Measurements from ENCODE around the gene SCCPDH. TPM values are rescaled to one million over a fixed set of nuclear protein-coding genes. Genes with fewer than 3 reads are reported as not detected.
A peak's percentile ranks its signal among the peaks of the same experiment; 100 is the strongest.

Gene SCCPDH
- total RNA-seq (2021; fragmentation: NEBNext Ultra II Directional; extraction: Animal tissue kit (Norgen Biotek cat#: 25700)): 10 to 100 TPM; 21.3 to 27.2 (median 25.6) TPM
- long read RNA-seq, transcript SCCPDH-201 (12 exons, 2,503 nt): major isoform, 75 of 87 reads
- long read RNA-seq, partial matches to known transcripts: 8 of 87 reads
- long read RNA-seq, other reads (novel, unspliced or antisense): 4 of 87 reads

DNA sequence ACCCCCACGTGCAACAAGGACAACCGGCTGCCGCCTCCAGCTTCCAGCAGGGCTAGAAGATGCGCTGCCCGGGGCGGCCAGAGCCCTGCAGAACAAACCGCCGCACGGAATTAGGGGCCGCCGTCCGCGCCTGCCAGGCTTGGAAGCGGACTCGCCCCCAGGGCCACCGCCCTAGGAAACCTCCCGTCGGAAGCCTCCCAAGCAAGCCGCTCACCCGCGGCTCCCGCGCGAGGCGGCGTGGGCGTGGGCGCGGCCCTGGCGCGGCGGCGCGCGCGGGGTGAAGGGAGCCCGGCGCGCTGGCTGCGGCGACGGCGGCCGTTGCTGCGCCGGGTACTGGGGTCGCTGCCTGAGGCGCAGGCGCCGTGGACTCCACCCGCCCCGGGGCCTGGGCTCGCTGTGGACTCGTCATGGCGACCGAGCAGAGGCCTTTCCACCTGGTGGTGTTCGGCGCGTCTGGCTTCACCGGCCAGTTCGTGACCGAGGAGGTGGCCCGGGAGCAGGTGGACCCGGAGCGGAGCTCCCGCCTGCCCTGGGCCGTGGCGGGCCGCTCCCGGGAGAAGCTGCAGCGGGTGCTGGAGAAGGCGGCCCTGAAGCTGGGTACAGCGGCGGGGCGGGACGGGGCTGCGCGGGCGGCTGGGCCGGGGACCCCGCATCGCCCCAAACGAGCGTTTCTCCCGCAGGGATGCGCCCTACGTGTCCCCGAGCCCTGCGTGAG, at the start of gene SCCPDH:
Gene SCCPDH, plus strand, starts transcription at position 394 of the 715 bp plus-strand sequence. Its CDS starts 14 bp downstream, at position 408.
- Mint-ChIP-seq H3K27me3 (ENCODE audit: insufficient read depth) (no peaks in the 10 kb centered on the region; the same call in 1 of the 2 replicates), H3K4me1 (ENCODE audit: low read depth) (peaks cover 10% of the 10 kb centered on the region), H3K27ac (peak within 1 kb of the TSS; percentile 80), H3K36me3 (ENCODE audit: low read depth) (peaks cover 34% of the 10 kb centered on the region), H3K9me3 (peaks cover 20% of the 10 kb centered on the region), H3K4me3 (peak within 1 kb of the TSS; percentile 93)
- peak; percentile 57 for DNase-seq
- TF ChIP-seq CTCF (IDR thresholded peaks at IDR 0.05): no peak

DNA sequence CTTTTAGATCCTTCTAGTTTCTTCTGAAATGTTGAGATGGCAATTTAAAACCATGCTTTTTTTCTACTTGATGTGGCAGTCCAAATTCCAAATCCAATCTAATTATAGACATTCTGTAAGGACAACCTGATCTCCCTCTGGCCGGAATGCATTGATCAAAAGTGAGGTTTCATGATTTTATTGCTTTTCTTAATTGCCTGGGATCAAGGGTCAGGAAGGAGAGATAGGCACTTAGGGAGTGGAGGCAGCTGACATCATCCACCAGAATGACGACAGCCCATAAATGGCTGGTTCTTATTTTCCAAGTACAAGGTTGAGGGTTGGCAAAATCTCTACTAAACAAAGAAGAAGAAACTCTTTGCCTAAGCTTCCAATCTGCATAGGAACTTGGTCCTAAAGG, 46.4 kb upstream of the SCCPDH start:
- no peak overlapping the region for H3K4me3 Mint-ChIP-seq
- no peak overlapping the region for H3K27ac Mint-ChIP-seq
- H3K36me3 Mint-ChIP-seq (ENCODE audit: low read depth): peaks cover 22% of the 10 kb centered on the region
- H3K4me1 Mint-ChIP-seq (ENCODE audit: low read depth): peaks cover 40% of the 10 kb centered on the region
- no peaks in the 10 kb centered on the region for H3K9me3 Mint-ChIP-seq
- no peak for TF ChIP-seq CTCF (IDR thresholded peaks at IDR 0.05)
- DNase-seq: no peak
- H3K27me3 Mint-ChIP-seq (ENCODE audit: insufficient read depth): peaks cover 5% of the 10 kb centered on the region

DNA sequence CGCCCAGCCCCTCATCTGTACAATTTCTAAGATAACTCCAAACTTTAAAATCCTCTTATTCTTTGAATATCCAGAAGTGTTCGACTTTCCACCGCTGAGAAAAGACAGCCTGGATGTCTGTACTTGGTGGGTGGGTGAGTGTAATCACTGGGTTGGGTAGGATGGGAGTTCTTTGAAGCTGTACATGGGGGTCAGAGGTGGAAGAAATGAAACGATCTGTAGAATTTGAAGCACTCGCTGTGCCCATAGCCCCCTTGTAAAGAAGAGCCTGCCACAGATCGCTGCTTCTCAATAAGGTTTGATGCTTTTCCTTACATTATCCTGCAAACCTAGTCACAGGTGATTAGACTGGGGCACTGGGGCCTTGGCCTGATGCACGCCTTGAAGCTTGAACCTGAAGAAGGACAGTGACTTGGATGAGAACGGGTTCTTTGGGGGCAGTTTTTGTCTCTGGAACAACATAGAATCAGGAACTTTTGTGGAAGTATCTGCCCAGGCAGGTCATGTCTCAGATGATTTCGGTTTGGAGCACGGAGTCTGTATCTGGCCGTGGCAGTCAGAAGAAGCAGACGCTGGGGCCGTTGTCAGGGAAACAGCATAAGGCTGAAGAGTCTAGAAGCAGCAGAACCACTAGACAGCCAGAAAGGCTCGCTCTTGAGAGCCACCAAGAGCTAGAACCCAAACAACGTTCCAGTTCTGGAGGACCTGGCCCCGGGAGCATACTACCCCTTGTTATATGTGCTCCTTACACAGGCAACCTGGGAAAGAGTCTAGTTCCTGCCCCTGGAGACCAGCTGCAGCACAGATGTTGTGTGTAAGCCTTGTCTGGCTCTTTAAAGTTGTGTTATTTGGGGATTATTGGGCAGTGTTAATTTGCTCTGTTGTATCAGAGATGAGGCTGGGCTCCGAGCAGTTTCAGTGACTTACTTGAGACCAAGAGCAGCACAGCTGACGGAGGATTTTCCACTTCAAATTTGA, 45.1 kb upstream of the SCCPDH start:
- Mint-ChIP-seq H3K4me3 (no peak overlapping the region; the same call in 1 of the 2 replicates), H3K27me3 (ENCODE audit: insufficient read depth) (no peaks in the 10 kb centered on the region; the same call in none of the 2 replicates), H3K27ac (peak overlapping the region; percentile 85; the same call in 1 of the 2 replicates), H3K4me1 (ENCODE audit: low read depth) (peaks cover 40% of the 10 kb centered on the region), H3K9me3 (no peaks in the 10 kb centered on the region), H3K36me3 (ENCODE audit: low read depth) (peaks cover 17% of the 10 kb centered on the region)
- DNase-seq: no peak
- TF ChIP-seq CTCF (IDR thresholded peaks at IDR 0.05): no peak

GRCh38 chr1:246679794-246680177, 44.4 kb upstream of the SCCPDH start:
- peaks cover 16% of the 10 kb centered on the region for H3K36me3 Mint-ChIP-seq (ENCODE audit: low read depth)
- no peak for TF ChIP-seq CTCF (IDR thresholded peaks at IDR 0.05)
- H3K27me3 Mint-ChIP-seq (ENCODE audit: insufficient read depth): no peaks in the 10 kb centered on the region; the same call in none of the 2 replicates
- H3K4me1 Mint-ChIP-seq (ENCODE audit: low read depth): peaks cover 40% of the 10 kb centered on the region
- no peak for DNase-seq
- no peaks in the 10 kb centered on the region for H3K9me3 Mint-ChIP-seq
- peak overlapping the region; percentile 85 for H3K27ac Mint-ChIP-seq
- peak overlapping the region; percentile 44; the same call in 1 of the 2 replicates for H3K4me3 Mint-ChIP-seq

DNA sequence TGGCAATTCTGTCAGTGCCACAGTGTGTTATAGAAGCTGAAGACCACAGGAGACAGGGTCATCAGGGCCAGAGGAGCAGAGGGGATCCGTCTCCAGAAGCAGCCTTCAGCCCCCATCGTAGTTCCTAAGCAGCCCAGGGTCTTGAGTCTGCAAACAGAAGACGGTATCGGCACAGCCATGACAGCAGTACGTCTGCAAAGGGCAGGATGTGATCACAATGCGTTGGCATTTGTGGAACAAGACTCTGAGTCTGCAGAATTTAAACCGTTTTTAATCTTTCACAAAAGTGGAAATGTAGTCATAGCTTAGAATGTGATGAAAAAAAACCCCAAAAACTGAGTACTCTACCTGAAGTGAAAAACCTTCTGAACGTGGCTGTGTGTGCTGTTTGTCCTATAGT, 44.0 kb upstream of the SCCPDH start:
- Mint-ChIP-seq H3K36me3 (ENCODE audit: low read depth) (peaks cover 14% of the 10 kb centered on the region), H3K27ac (peak overlapping the region; percentile 85), H3K4me3 (peak overlapping the region; percentile 44; the same call in 1 of the 2 replicates), H3K9me3 (no peaks in the 10 kb centered on the region), H3K4me1 (ENCODE audit: low read depth) (peaks cover 40% of the 10 kb centered on the region), H3K27me3 (ENCODE audit: insufficient read depth) (no peaks in the 10 kb centered on the region; the same call in none of the 2 replicates)
- TF ChIP-seq CTCF (IDR thresholded peaks at IDR 0.05): no peak
- peak; percentile 35 for DNase-seq
